Esophagus muscularis mucosa (tissue), 3 donors: Measurements from ENCODE around the gene PFN4.

Experiments used
- CTCF ChIP-seq, 3 experiments: fragments of 200-600 bp in 2 of 3; fragments of 450-650 bp in 1 of 3; sonication (generic) in 2 of 3; IDR thresholded peaks; one replicate each; pipeline ENCODE4 v1.5.1; 2017 to 2019; ENCODE audit warnings: antibody characterized with exemption in 3 of 3, mild to moderate bottlenecking in 2 of 3, moderate library complexity in 1 of 3
- POLR2A ChIP-seq: fragments of 450-650 bp; IDR thresholded peaks from one replicate; pipeline ENCODE4 v1.6.1; 2017; ENCODE audit warnings: antibody characterized with exemption, moderate library complexity, mild to moderate bottlenecking, low read depth
- POLR2AphosphoS5 ChIP-seq, 2 donors: sonication (generic); formaldehyde crosslinking; IDR thresholded peaks; one replicate each; pipeline ENCODE4 v1.6.1; 2017; ENCODE audit warnings: antibody characterized with exemption in 2 of 2

- TF ChIP-seq CTCF (IDR thresholded peaks at IDR 0.05): no peak
- no peak for TF ChIP-seq POLR2A
- TF ChIP-seq POLR2AphosphoS5 (IDR thresholded peaks at IDR 0.05): no peak
Observed at GRCh38 chr2:24086241-24086640, 36.9 kb downstream of the PFN4 start.
